HG03378 (cell line): ENCODE data around the gene RNU1-4.
"Not testable (repeated sequence)": the region's sequence is repeated elsewhere in the genome, so short reads cannot be mapped to it uniquely, and the experiment has no call there.

Experiments
- ATAC-seq: cut with Tn5 transposase; IDR thresholded peaks from one replicate; pipeline ENCODE4 v1.9.1; 2021; ENCODE audit warnings: mild to moderate bottlenecking, moderate library complexity; ENCODE audit not compliant: unreplicated experiment

Gene RNU1-4

GRCh38 chr1:16764820-16765655, 24.7 kb downstream of the RNU1-4 start:
- ATAC-seq: not testable (repeated sequence)

- not testable (repeated sequence) for ATAC-seq
Observed at GRCh38 chr1:16765731-16766605, 25.7 kb downstream of the RNU1-4 start.

- not testable (repeated sequence) for ATAC-seq
Observed at GRCh38 chr1:16766689-16767256, 26.5 kb downstream of the RNU1-4 start.

DNA sequence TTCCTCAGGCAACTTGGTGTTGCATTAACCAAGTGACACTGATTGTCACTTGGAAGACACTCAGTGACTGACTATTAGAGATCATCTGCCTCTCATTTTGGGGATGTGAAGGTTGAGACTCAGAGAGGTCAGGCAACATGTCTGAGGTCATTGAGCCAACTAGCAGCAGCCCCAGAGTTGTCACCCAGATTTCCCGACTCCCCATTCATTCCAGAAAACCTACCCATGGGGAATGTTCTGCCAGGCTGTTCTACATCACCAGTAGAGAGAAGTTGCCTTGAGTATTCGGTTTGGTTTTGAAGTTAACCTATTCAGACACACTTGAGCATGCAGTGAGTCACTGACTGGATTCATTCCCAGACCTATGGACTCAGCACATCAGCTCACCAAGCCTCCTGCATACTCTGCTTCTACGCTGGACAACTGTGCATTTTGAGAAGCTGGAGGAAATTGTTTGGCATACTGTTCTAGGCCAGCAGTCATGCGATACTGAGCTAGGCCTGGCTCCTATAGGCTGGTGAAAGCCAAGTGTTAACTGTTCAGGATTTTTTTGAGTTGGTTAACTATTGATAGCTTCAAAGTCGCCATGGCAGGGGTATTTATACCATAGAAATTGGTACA, 29.9 kb downstream of the RNU1-4 start:
- ATAC-seq: not testable (repeated sequence)

- ATAC-seq: not testable (repeated sequence)
Observed at GRCh38 chr1:16770896-16771446, 30.7 kb downstream of the RNU1-4 start.

DNA sequence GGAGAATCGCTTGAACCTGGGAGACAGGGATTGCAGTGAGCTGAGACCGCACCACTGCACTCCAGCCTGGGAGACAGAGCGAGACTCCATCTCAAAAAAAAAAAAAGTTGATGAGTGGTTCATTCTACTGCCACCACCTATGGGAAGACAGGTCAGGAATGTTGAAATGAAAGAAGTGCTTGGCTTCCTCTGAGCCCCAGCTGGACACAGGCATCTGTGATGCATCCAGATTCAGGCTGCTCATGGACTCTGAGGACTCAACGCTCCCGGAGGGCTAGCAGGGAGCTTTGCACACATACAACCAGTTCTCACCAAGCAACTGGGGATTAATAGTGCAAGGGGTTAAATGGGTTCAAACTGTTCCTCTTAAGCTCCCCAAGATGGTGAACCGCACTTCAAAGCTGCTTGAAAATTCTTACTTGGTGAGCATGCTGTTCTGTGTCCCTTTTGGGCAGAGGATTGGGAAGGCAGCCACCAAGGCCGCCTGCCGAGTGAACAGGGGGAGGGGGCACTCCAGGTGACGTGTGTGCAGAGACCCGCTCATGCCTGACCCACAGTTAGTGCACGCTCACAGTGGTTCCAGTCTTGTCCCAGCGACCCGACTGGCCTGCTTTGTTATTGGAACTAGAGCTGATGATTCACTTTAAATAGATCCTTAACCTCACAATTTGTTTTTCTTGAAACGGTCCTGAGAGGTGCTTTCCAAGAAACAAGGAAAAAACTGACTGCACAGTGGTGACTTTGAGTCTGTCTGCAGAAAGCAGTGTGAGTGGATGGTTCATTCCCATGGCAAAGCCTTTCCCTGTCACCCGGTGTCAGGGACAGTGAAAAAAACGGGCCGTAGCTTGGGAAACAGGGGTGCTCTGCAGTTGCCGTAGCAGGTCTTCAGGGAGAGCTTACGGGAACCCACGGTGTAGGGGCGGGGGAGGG, 32.2 kb downstream of the RNU1-4 start:
- ATAC-seq: not testable (repeated sequence)

GRCh38 chr1:16773205-16773596, 32.9 kb downstream of the RNU1-4 start:
- not testable (repeated sequence) for ATAC-seq

- ATAC-seq: not testable (repeated sequence)
Observed at GRCh38 chr1:16773723-16774122, 33.4 kb downstream of the RNU1-4 start.

- not testable (repeated sequence) for ATAC-seq
Observed at GRCh38 chr1:16774773-16775172, 34.5 kb downstream of the RNU1-4 start.

DNA sequence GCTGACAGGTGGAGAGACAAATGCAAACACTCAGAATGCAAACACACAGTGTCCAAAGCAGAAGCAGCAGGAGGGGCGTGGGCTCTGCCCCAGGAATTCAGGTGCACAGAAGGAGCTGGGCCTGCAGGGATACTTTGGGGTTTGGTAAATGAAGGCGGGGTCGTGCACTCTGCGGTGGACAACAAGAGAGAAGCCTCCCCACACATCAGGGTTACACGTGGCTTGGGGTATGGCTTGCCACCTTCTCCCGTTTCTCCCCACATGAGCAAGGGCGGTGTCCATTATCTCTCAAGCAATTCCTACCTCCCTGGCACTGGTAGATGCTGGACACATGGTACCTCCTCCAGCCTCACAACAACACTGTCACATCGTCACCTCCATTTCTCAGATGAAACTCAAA, 35.0 kb downstream of the RNU1-4 start:
- not testable (repeated sequence) for ATAC-seq

- not testable (repeated sequence) for ATAC-seq
Observed at GRCh38 chr1:16776248-16776647, 35.9 kb downstream of the RNU1-4 start.

- ATAC-seq: not testable (repeated sequence)
Observed at GRCh38 chr1:16776835-16777234, 36.5 kb downstream of the RNU1-4 start.

DNA sequence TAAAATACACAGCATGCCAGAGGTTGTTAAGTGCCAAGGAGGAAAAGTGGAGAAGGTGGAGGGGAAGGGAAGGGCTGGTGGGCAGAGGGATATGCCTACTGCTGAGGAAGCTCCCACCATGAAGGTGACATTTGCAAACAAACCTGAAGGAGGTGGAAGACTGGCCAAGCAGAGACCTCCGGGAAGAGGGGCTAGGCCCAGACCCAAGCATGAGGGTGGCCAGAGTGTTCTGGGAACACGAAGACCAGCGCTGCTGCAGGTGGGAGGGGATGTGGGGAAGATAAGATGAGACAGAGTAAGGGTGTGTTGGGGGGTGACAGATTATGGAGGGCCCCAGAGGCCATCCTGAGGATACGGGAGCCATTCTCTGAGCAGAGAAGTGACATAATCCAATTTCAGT, 37.5 kb downstream of the RNU1-4 start:
- ATAC-seq: not testable (repeated sequence)

GRCh38 chr1:16779525-16779924, 39.2 kb downstream of the RNU1-4 start:
- ATAC-seq: not testable (repeated sequence)

- not testable (repeated sequence) for ATAC-seq
Observed at GRCh38 chr1:16781033-16781432, 40.7 kb downstream of the RNU1-4 start.

GRCh38 chr1:16781625-16782024, 41.3 kb downstream of the RNU1-4 start:
- not testable (repeated sequence) for ATAC-seq

GRCh38 chr1:16784955-16785354, 44.6 kb downstream of the RNU1-4 start:
- ATAC-seq: not testable (repeated sequence)

DNA sequence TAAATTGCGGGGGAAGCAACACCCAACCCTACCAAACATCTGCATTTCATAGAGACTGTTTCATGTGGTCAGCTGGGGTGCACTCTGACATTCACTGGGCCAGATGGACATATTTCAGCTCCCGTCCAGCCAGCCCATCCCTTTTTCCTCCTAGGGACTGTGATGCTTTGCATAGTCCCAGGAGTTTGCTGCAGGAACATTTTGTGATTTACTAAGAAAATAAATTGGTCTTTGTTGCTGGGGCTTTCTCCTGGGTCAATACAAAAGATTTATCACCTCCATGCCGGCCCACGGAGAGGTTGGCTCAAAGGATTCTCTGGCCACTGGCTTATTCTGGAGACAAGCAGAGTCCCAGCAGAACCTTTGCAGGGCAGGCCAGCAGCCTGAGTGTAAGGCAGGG, 46.0 kb downstream of the RNU1-4 start:
- ATAC-seq: not testable (repeated sequence)

GRCh38 chr1:16787175-16787574, 46.9 kb downstream of the RNU1-4 start:
- not testable (repeated sequence) for ATAC-seq
